Breast epithelium (tissue), 3 donors: ENCODE data around the gene GNA12.

ENCODE experiments used
- CTCF ChIP-seq, 3 donors: fragments of 450-650 bp; IDR thresholded peaks; one replicate each; pipeline ENCODE4 v1.5.1; 2016 to 2017; ENCODE audit warnings: antibody characterized with exemption in 3 of 3, mild to moderate bottlenecking in 3 of 3, moderate library complexity in 3 of 3
- POLR2AphosphoS5 ChIP-seq, 3 donors: sonication (generic); formaldehyde crosslinking; IDR thresholded peaks; one replicate each; pipeline ENCODE4 v1.6.1; 2017; ENCODE audit warnings: antibody characterized with exemption in 3 of 3

DNA sequence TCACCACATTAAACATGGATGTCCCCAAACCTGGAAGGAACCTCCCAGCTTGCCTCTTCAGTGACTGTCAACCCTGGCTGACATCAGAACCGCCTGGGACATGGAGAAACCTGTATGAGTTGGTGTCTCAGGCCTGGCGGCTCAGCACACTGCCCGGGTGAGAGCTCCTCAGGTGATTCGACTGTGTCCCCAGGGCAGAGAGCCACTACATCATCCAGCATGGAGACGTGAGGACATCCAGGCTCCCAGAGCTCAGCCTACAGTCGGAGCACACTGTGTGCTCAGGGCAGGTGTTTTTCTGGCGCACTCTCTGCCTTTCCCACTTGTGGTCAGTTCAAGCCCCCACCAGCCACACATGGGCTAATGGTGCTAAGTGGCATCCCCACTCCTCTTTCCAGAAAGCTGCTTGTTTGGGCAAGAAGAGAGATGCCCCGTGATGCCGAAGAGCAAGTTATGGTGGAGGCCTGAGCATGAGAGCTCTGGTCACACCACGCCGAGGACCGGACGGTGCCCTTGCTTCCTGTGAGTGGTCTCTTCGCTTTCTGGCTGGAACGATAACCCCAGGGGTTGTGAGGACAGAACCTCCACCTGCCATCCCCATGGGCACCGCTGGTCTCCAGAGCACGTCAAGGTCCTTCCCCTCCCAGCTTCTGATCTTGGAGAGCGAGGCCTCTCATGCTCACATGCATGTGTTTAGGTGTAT, 117.6 kb downstream of the GNA12 start:
- no peak for TF ChIP-seq CTCF (IDR thresholded peaks at IDR 0.05)
- TF ChIP-seq POLR2AphosphoS5 (IDR thresholded peaks at IDR 0.05): no peak
